OCI-LY3 (cell line): ENCODE measurements around the gene CFAP43.

Experiments used
- EZH2phosphoT487 ChIP-seq: fragments of 200-600 bp; shearing (Covaris generic); IDR thresholded peaks from 2 replicates; pipeline ENCODE4 v1.6.1; 2018; ENCODE audit warnings: antibody characterized with exemption, mixed run types, low read depth
- TF ChIP-seq, protein P1 (sequence below): fragments of 200-600, 300-600 bp; sonication (generic); IDR thresholded peaks from 2 replicates; pipeline ENCODE4 v1.5.1; 2014; ENCODE audit warnings: antibody characterized with exemption, low read length, low read depth

- TF ChIP-seq, protein P1, sequence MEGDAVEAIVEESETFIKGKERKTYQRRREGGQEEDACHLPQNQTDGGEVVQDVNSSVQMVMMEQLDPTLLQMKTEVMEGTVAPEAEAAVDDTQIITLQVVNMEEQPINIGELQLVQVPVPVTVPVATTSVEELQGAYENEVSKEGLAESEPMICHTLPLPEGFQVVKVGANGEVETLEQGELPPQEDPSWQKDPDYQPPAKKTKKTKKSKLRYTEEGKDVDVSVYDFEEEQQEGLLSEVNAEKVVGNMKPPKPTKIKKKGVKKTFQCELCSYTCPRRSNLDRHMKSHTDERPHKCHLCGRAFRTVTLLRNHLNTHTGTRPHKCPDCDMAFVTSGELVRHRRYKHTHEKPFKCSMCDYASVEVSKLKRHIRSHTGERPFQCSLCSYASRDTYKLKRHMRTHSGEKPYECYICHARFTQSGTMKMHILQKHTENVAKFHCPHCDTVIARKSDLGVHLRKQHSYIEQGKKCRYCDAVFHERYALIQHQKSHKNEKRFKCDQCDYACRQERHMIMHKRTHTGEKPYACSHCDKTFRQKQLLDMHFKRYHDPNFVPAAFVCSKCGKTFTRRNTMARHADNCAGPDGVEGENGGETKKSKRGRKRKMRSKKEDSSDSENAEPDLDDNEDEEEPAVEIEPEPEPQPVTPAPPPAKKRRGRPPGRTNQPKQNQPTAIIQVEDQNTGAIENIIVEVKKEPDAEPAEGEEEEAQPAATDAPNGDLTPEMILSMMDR: no peak
- no peak for TF ChIP-seq EZH2phosphoT487
Observed at GRCh38 chr10:104193787-104194186, 38.4 kb downstream of the CFAP43 start.
